C4-2B (cell line): ENCODE data around the gene B3GAT1.

Source experiments
- H3K27ac ChIP-seq: fragments of 450-650 bp; 2 replicates; pipeline ENCODE4 v1.5.1; 2017
- ZFX ChIP-seq: fragments of 450-650 bp; IDR thresholded peaks from 2 replicates; pipeline ENCODE4 v1.6.1; 2017
- TF ChIP-seq, protein P1 (sequence below): fragments of 450-650 bp; conservative IDR thresholded peaks from 2 replicates; pipeline ENCODE4 v1.5.1; 2017; ENCODE audit warnings: mild to moderate bottlenecking

The B3GAT1 gene

DNA sequence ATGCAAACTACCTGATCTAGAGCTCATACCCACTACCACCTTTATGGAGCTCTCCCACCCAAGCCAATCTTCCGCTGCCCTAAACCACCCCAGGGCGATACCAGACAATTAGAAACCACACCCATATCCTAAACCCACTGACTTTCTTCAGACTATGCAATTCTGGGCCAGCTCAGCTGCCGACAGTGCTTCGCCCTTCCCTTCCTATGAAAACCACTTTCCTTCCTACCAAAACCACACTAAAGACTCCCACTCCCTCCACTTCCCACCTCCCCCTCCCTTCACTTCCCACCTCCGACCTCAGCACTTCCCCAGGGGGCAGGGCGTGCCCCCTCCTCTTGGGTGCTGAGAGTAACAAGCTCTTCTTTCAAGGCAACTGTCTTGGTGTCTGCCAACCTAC is 25.1 kb downstream of the B3GAT1 start:
- TF ChIP-seq, protein P1, sequence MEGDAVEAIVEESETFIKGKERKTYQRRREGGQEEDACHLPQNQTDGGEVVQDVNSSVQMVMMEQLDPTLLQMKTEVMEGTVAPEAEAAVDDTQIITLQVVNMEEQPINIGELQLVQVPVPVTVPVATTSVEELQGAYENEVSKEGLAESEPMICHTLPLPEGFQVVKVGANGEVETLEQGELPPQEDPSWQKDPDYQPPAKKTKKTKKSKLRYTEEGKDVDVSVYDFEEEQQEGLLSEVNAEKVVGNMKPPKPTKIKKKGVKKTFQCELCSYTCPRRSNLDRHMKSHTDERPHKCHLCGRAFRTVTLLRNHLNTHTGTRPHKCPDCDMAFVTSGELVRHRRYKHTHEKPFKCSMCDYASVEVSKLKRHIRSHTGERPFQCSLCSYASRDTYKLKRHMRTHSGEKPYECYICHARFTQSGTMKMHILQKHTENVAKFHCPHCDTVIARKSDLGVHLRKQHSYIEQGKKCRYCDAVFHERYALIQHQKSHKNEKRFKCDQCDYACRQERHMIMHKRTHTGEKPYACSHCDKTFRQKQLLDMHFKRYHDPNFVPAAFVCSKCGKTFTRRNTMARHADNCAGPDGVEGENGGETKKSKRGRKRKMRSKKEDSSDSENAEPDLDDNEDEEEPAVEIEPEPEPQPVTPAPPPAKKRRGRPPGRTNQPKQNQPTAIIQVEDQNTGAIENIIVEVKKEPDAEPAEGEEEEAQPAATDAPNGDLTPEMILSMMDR = no peak
- no peak for TF ChIP-seq ZFX
- H3K27ac ChIP-seq = no peak overlapping the region

DNA sequence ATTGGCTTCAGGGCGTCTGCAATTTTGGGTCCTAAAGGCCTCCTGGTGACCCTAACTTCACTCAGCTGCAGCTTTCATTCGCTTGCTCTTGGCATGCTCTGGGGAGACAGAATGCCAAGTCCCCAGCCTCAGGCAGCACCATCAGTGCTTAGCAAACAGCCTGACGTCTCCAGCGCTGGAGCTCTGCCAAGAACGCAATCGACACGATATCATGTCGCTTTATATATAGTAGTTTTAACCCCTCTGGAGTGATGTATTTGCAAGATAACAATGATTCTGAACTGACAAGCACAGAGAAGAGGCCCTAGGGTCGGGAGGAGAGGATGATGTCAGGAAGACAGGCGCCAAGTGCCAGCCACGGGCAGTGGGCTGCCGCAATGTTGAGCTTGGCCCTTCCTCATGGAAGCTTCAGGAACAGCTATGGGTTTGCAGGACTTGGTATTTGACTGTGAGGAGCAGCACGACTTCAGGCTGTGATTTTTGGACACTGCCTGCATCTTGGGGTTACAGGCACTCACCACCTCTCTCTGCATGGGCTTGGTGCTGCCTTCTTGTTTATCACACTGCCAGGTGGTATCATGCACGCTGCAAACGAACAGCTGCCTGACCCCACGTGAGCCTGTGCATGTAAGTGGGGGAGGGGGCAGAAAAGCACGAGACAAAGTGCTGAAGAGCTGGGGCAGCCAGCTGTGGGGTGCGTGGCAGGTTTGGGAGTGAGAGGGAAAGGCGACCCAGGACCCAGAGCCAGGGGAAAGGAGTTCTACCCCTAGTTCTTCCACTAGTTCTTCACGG is 26.1 kb downstream of the B3GAT1 start:
- peak overlapping the region; percentile 11; the same call in 1 of the 2 replicates for H3K27ac ChIP-seq
- TF ChIP-seq, protein P1 = no peak
- no peak for TF ChIP-seq ZFX

- TF ChIP-seq ZFX = no peak
- TF ChIP-seq, protein P1 = no peak
- H3K27ac ChIP-seq = peak overlapping the region; percentile 11; the same call in 1 of the 2 replicates
Observed at GRCh38 chr11:134385171-134385570, 26.9 kb downstream of the B3GAT1 start.

- TF ChIP-seq, protein P1 = no peak
- no peak for TF ChIP-seq ZFX
- no peak overlapping the region for H3K27ac ChIP-seq
Observed at GRCh38 chr11:134384406-134384805, 27.6 kb downstream of the B3GAT1 start.

DNA sequence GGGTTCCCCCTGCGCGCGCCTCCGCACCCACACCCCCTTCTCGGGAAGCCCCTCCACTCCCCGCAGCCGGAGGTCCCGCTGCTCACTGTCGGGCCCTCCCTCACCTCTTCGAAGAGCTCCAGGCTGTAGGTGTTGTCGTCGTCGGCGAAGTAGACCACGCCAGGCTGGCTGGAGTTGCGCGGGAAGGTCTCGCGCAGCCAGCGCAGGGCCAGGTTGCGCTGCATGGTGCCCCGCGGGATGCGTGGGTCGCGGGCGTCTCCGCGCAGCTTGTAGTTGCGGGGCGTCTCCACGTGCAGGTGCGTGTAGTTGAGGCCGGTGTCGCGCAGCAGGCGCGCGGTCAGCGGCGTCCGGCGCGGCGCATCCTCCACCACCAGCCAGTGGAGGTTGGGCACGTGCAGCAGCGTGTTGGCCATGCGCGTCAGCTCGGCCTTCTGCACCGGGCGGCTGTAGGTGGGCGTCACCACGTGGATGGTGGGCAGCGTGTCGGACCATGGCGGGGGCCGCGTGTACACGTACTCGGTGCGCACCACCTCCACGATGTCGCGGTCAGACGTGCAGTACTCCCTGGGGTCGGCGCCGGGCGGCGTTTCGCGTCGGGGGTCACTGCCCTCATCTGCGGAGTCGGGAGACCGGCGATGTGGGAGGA is 28.3 kb downstream of the B3GAT1 start:
- no peak overlapping the region for H3K27ac ChIP-seq
- TF ChIP-seq, protein P1 = no peak
- TF ChIP-seq ZFX = no peak

GRCh38 chr11:134382830-134383229 is 29.2 kb downstream of the B3GAT1 start:
- no peak overlapping the region for H3K27ac ChIP-seq
- TF ChIP-seq ZFX = no peak
- TF ChIP-seq, protein P1 = no peak

GRCh38 chr11:134382257-134382656 is 29.8 kb downstream of the B3GAT1 start:
- no peak overlapping the region for H3K27ac ChIP-seq
- no peak for TF ChIP-seq ZFX
- TF ChIP-seq, protein P1 = no peak
